Mesenchymal stem cell (in vitro differentiated cells and primary cell): ENCODE measurements around the gene DENND5B.
"Not testable (repeated sequence)": the region's sequence is repeated elsewhere in the genome, so short reads cannot be mapped to it uniquely, and the experiment has no call there.

ENCODE experiments used
- DNase-seq: peaks from one replicate; pipeline ENCODE4 v3.0.0-alpha.2; 2013
- H2AFZ ChIP-seq: one replicate; pipeline ENCODE4 v1.6.1; 2013; ENCODE audit warnings: low read depth, mild to moderate bottlenecking, control low read depth, inconsistent platforms, low read length, moderate library complexity
- H2AK5ac ChIP-seq: 2 replicates; pipeline ENCODE4 v1.6.1; 2013; ENCODE audit warnings: low read length, moderate library complexity, mild to moderate bottlenecking, inconsistent platforms; ENCODE audit not compliant: severe bottlenecking
- H2BK120ac ChIP-seq: one replicate; pipeline ENCODE4 v1.6.1; 2013; ENCODE audit warnings: low read depth, mild to moderate bottlenecking, inconsistent platforms, low read length, moderate library complexity
- H2BK12ac ChIP-seq, 2 experiments: one replicate each; pipeline ENCODE4 v1.6.1; 2013; ENCODE audit warnings: inconsistent platforms in 2 of 2, low read length in 2 of 2, mild to moderate bottlenecking in 2 of 2, moderate library complexity in 2 of 2, control low read depth in 1 of 2
- H2BK15ac ChIP-seq: one replicate; pipeline ENCODE4 v1.6.1; 2013; ENCODE audit warnings: mild to moderate bottlenecking, low read depth, inconsistent platforms; ENCODE audit not compliant: poor library complexity, severe bottlenecking
- H2BK5ac ChIP-seq: 2 replicates; pipeline ENCODE4 v1.6.1; 2013; ENCODE audit warnings: low read depth, mild to moderate bottlenecking, low read length, control low read depth, inconsistent platforms; ENCODE audit not compliant: poor library complexity, severe bottlenecking
- H3K14ac ChIP-seq, 2 experiments: one replicate each; pipeline ENCODE4 v1.6.1; 2013; ENCODE audit warnings: inconsistent platforms in 2 of 2, low read length in 2 of 2, control low read depth in 1 of 2, mild to moderate bottlenecking in 1 of 2, moderate library complexity in 1 of 2
- H3K18ac ChIP-seq, 2 experiments: one replicate each; pipeline ENCODE4 v1.6.1; 2013; ENCODE audit warnings: inconsistent platforms in 2 of 2, low read length in 2 of 2, control low read depth in 1 of 2, low read depth in 1 of 2, mild to moderate bottlenecking in 1 of 2
- H3K23ac ChIP-seq, 2 experiments: one replicate each; pipeline ENCODE4 v1.6.1; 2013; ENCODE audit warnings: inconsistent platforms in 2 of 2, low read length in 2 of 2, mild to moderate bottlenecking in 2 of 2, moderate library complexity in 2 of 2, control low read depth in 1 of 2
- H3K27ac ChIP-seq: 2 replicates; pipeline ENCODE4 v1.5.1; 2013; ENCODE audit warnings: mild to moderate bottlenecking, moderate library complexity, low read length, control low read depth, inconsistent platforms; ENCODE audit not compliant: poor library complexity, severe bottlenecking
- H3K27me3 ChIP-seq, 2 experiments: 2 replicates each; pipeline versions ENCODE4 v1.6.1 to v1.7.0; 2013; ENCODE audit warnings: low read length in 2 of 2, mild to moderate bottlenecking in 2 of 2, moderate library complexity in 2 of 2, control low read depth in 1 of 2, inconsistent platforms in 1 of 2; ENCODE audit not compliant: control insufficient read depth in 1 of 2, insufficient read depth in 1 of 2
- H3K36me3 ChIP-seq, 2 experiments: 2 replicates each; pipeline versions ENCODE4 v1.6.1 to v1.7.0; 2013; ENCODE audit warnings: low read length in 2 of 2, control low read depth in 1 of 2, inconsistent platforms in 1 of 2, low read depth in 1 of 2, mild to moderate bottlenecking in 1 of 2; ENCODE audit not compliant: insufficient read depth in 2 of 2, control insufficient read depth in 1 of 2
- H3K4ac ChIP-seq, 2 experiments: one replicate each; pipeline ENCODE4 v1.6.1; 2013; ENCODE audit warnings: inconsistent platforms in 2 of 2, low read length in 2 of 2, mild to moderate bottlenecking in 2 of 2, moderate library complexity in 2 of 2, control low read depth in 1 of 2, low read depth in 1 of 2
- H3K4me1 ChIP-seq: 2 replicates; pipeline ENCODE4 v1.6.1; 2013; ENCODE audit warnings: low read depth, low read length, control low read depth; ENCODE audit not compliant: control insufficient read depth, insufficient read depth
- H3K4me2 ChIP-seq: 2 replicates; pipeline ENCODE4 v1.6.1; 2013; ENCODE audit warnings: low read length, mild to moderate bottlenecking, inconsistent platforms; ENCODE audit not compliant: poor library complexity, severe bottlenecking
- H3K4me3 ChIP-seq, 2 experiments: 2 replicates each; pipeline versions ENCODE4 v1.5.1 to v1.7.0; 2013; ENCODE audit warnings: low read length in 2 of 2, mild to moderate bottlenecking in 2 of 2, control low read depth in 1 of 2, low read depth in 1 of 2; ENCODE audit not compliant: insufficient read depth in 1 of 2
- H3K79me1 ChIP-seq: replicated peaks from 2 replicates; pipeline ENCODE4 v1.6.1; 2013; ENCODE audit warnings: mild to moderate bottlenecking, control low read depth, low read length, inconsistent platforms; ENCODE audit not compliant: poor library complexity, severe bottlenecking
- H3K9ac ChIP-seq: 2 replicates; pipeline ENCODE4 v1.7.0; 2013; ENCODE audit warnings: mild to moderate bottlenecking, low read length, moderate library complexity
- H3K9me3 ChIP-seq: 2 replicates; pipeline ENCODE4 v1.7.0; 2013; ENCODE audit warnings: mild to moderate bottlenecking, low read length; ENCODE audit not compliant: control insufficient read depth
- H4K8ac ChIP-seq: one replicate; pipeline ENCODE4 v1.6.1; 2013; ENCODE audit warnings: inconsistent platforms, mild to moderate bottlenecking, low read length, moderate library complexity
- H4K91ac ChIP-seq: one replicate; pipeline ENCODE4 v1.6.1; 2013; ENCODE audit warnings: mild to moderate bottlenecking, low read length, inconsistent platforms
- WGBS: methylation state at CpG from one replicate; pipeline ENCODE4 v1.1.7; 2013; ENCODE audit warnings: mixed read lengths; 5-methylcytosine and 5-hydroxymethylcytosine counted together

Gene DENND5B

GRCh38 chr12:31507966-31508365 lies 83.0 kb downstream of the DENND5B start:
- Histone ChIP-seq H2AFZ (no peak overlapping the region), H3K4ac (no peak overlapping the region), H3K27ac (no peak overlapping the region), H3K27me3 (no peaks in the 10 kb centered on the region), H3K18ac (no peak overlapping the region), H2BK12ac (no peak overlapping the region), H3K9ac (peak overlapping the region; percentile 27), H3K4me2 (no peak overlapping the region), H3K4me3 (no peak overlapping the region), H2BK15ac (no peak overlapping the region), H3K36me3 (no peaks in the 10 kb centered on the region), H3K23ac (no peak overlapping the region), H2BK5ac (no peak overlapping the region), H3K79me1 (peaks cover 20% of the 10 kb centered on the region), H3K4me1 (peaks cover 3% of the 10 kb centered on the region), H4K8ac (no peak overlapping the region), H3K14ac (no peak overlapping the region), H3K9me3 (peaks cover 5% of the 10 kb centered on the region), H2AK5ac (no peak overlapping the region), H2BK120ac (no peak overlapping the region), H4K91ac (no peak overlapping the region)
- WGBS: 76% methylated on average over 1 of the region's 1 CpG
- peak; percentile 61 for DNase-seq

- Histone ChIP-seq H3K27ac (peak overlapping the region; percentile 29), H3K9ac (no peak overlapping the region), H2BK15ac (no peak overlapping the region), H2AK5ac (peak overlapping the region; percentile 18), H3K23ac (no peak overlapping the region), H4K8ac (no peak overlapping the region), H3K4me1 (peaks cover 3% of the 10 kb centered on the region), H3K4me3 (no peak overlapping the region), H3K27me3 (no peaks in the 10 kb centered on the region), H2BK5ac (no peak overlapping the region), H3K36me3 (no peaks in the 10 kb centered on the region), H4K91ac (no peak overlapping the region), H2BK12ac (no peak overlapping the region), H3K79me1 (peaks cover 20% of the 10 kb centered on the region), H3K9me3 (peaks cover 5% of the 10 kb centered on the region), H2BK120ac (no peak overlapping the region), H3K4me2 (no peak overlapping the region), H3K18ac (peak overlapping the region; percentile 58 to 69), H3K14ac (no peak overlapping the region), H2AFZ (no peak overlapping the region), H3K4ac (peak overlapping the region in 1 of 2 experiments; percentile 76)
- WGBS: 43% methylated on average over 9 of the region's 9 CpGs
- DNase-seq: peak; percentile 85
Measured at GRCh38 chr12:31506515-31507306, 84.2 kb downstream of the DENND5B start.

- WGBS: 83% methylated on average over 4 of the region's 7 CpGs
- H3K9ac ChIP-seq: no peak overlapping the region
- no peaks in the 10 kb centered on the region for H3K27me3 ChIP-seq
- H2BK5ac ChIP-seq: no peak overlapping the region
- H3K79me1 ChIP-seq: peaks cover 21% of the 10 kb centered on the region
- H3K4me1 ChIP-seq: no peaks in the 10 kb centered on the region
- H2BK12ac ChIP-seq: no peak overlapping the region
- no peak overlapping the region for H3K18ac ChIP-seq
- H3K4me2 ChIP-seq: no peak overlapping the region
- no peak overlapping the region for H3K23ac ChIP-seq
- no peak overlapping the region for H2AFZ ChIP-seq
- H4K91ac ChIP-seq: no peak overlapping the region
- no peak overlapping the region for H3K27ac ChIP-seq
- no peak overlapping the region for H2BK15ac ChIP-seq
- no peak overlapping the region for H2AK5ac ChIP-seq
- no peak overlapping the region for H3K14ac ChIP-seq
- no peak overlapping the region for H4K8ac ChIP-seq
- H3K4me3 ChIP-seq: no peak overlapping the region
- H3K9me3 ChIP-seq: peaks cover 5% of the 10 kb centered on the region
- H2BK120ac ChIP-seq: no peak overlapping the region
- H3K36me3 ChIP-seq: no peaks in the 10 kb centered on the region
- no peak overlapping the region for H3K4ac ChIP-seq
- no peak for DNase-seq
Measured at GRCh38 chr12:31504625-31505222, 86.2 kb downstream of the DENND5B start.

- H4K8ac ChIP-seq, H3K4me2 ChIP-seq: not testable (repeated sequence)
Measured at GRCh38 chr12:31501014-31501413, 89.9 kb downstream of the DENND5B start.

More at GRCh38 chr12:31501014-31501413, 89.9 kb downstream of the DENND5B start:
- not testable (repeated sequence) for H3K4me1 ChIP-seq, H3K9me3 ChIP-seq, H3K36me3 ChIP-seq, DNase-seq, H3K14ac ChIP-seq, H2AK5ac ChIP-seq, H3K4ac ChIP-seq, H2BK5ac ChIP-seq, H3K9ac ChIP-seq, H2AFZ ChIP-seq, H3K27me3 ChIP-seq, H3K18ac ChIP-seq, H2BK15ac ChIP-seq, H3K27ac ChIP-seq, H2BK12ac ChIP-seq, H4K91ac ChIP-seq, H3K4me3 ChIP-seq, H2BK120ac ChIP-seq, H3K23ac ChIP-seq
- WGBS: 100% methylated on average over 1 of the region's 3 CpGs
- H3K79me1 ChIP-seq: peaks cover 15% of the 10 kb centered on the region
